WTC11 (cell line): ENCODE results near the gene PLEKHB1. TPM values are rescaled to one million over a fixed set of nuclear protein-coding genes. Genes with fewer than 3 reads are reported as not detected.

Source experiments
- ATAC-seq: fragments of 200-7000 bp; cut with Tn5 transposase; 2 replicates; pipeline ENCODE4 v1.10.0; 2021; ENCODE audit warnings: mild to moderate bottlenecking, moderate library complexity
- CTCF ChIA-PET: fragments of 300-600 bp; sonication (Branson Sonifier 250); formaldehyde crosslinking; loops from one replicate; lab custom pipeline; 2021; ENCODE audit warnings: antibody characterized with exemption; lab: Charles Lee
- POLR2A ChIA-PET: fragments of 350-600 bp; sonication (Branson Sonifier 250); formaldehyde crosslinking; loops from one replicate; lab custom pipeline; 2021; ENCODE audit warnings: antibody characterized with exemption; lab: Charles Lee
- DNase-seq: peaks from one replicate; pipeline ENCODE4 v3.0.0; 2021; ENCODE audit warnings: low spot score
- H3K27ac Mint-ChIP-seq: 2 replicates; pipeline ENCODE4 v1.8.0; 2021; ENCODE audit warnings: mixed read lengths
- H3K27me3 Mint-ChIP-seq: 2 replicates; pipeline ENCODE4 v1.8.0; 2021; ENCODE audit warnings: low read depth, mild to moderate bottlenecking, moderate library complexity, mixed read lengths
- H3K36me3 Mint-ChIP-seq: 2 replicates; pipeline ENCODE4 v1.8.0; 2021; ENCODE audit warnings: mixed read lengths
- H3K4me1 Mint-ChIP-seq: 2 replicates; pipeline ENCODE4 v1.8.0; 2022; ENCODE audit warnings: mixed read lengths
- H3K4me3 Mint-ChIP-seq: 2 replicates; pipeline ENCODE4 v1.8.0; 2021; ENCODE audit warnings: mild to moderate bottlenecking, moderate library complexity, mixed read lengths
- H3K9me3 Mint-ChIP-seq: 2 replicates; pipeline ENCODE4 v1.8.0; 2021; ENCODE audit warnings: mixed read lengths
- AR ChIP-seq: fragments of 250-450 bp; sonication (Bioruptor Pico); IDR thresholded peaks from 2 replicates; pipeline ENCODE4 v1.9.0; 2021; ENCODE audit warnings: mild to moderate bottlenecking
- CREB1 ChIP-seq: sonication (generic); formaldehyde crosslinking; IDR thresholded peaks from 2 replicates; pipeline ENCODE4 v1.8.0; 2023; ENCODE audit warnings: mild to moderate bottlenecking, missing genetic modification reagents
- CTCF ChIP-seq: fragments of 200-600 bp; IDR thresholded peaks from 2 replicates; pipeline ENCODE4 v1.8.0; 2022; ENCODE audit warnings: antibody characterized with exemption
- E2F4 ChIP-seq: sonication (generic); formaldehyde crosslinking; IDR thresholded peaks from 2 replicates; pipeline ENCODE4 v1.8.1; 2022; ENCODE audit warnings: low read depth, mild to moderate bottlenecking, moderate library complexity, missing genetic modification reagents, borderline replicate concordance
- ERG ChIP-seq: fragments of 250-450 bp; sonication (Bioruptor Pico); IDR thresholded peaks from 2 replicates; pipeline ENCODE4 v1.8.0; 2021; ENCODE audit warnings: mild to moderate bottlenecking
- ESRRA ChIP-seq: sonication (generic); formaldehyde crosslinking; IDR thresholded peaks from 2 replicates; pipeline ENCODE4 v1.8.1; 2022; ENCODE audit warnings: mild to moderate bottlenecking, missing genetic modification reagents, borderline replicate concordance
- ETV6 ChIP-seq: sonication (generic); formaldehyde crosslinking; IDR thresholded peaks from 2 replicates; pipeline ENCODE4 v1.8.1; 2022; ENCODE audit warnings: mild to moderate bottlenecking, missing genetic modification reagents
- GRHL2 ChIP-seq: fragments of 250-450 bp; sonication (Bioruptor Pico); IDR thresholded peaks from 2 replicates; pipeline ENCODE4 v1.8.0; 2022; ENCODE audit warnings: mild to moderate bottlenecking, moderate library complexity; ENCODE audit not compliant: insufficient replicate concordance, severe bottlenecking
- NR1H2 ChIP-seq: sonication (generic); formaldehyde crosslinking; IDR thresholded peaks from 2 replicates; pipeline ENCODE4 v1.9.0; 2021; ENCODE audit warnings: mild to moderate bottlenecking, moderate library complexity, missing genetic modification reagents
- NR2C2 ChIP-seq: sonication (generic); formaldehyde crosslinking; IDR thresholded peaks from 2 replicates; pipeline ENCODE4 v1.8.0; 2022; ENCODE audit warnings: mild to moderate bottlenecking, missing genetic modification reagents
- OVOL2 ChIP-seq: fragments of 250-450 bp; sonication (Bioruptor Pico); IDR thresholded peaks from 2 replicates; pipeline ENCODE4 v1.9.0; 2021; ENCODE audit warnings: mild to moderate bottlenecking, borderline replicate concordance
- USF1 ChIP-seq: sonication (generic); formaldehyde crosslinking; IDR thresholded peaks from 2 replicates; pipeline ENCODE4 v1.8.0; 2022; ENCODE audit warnings: mild to moderate bottlenecking, missing genetic modification reagents
- ZNF232 ChIP-seq: sonication (generic); formaldehyde crosslinking; IDR thresholded peaks from 2 replicates; pipeline ENCODE4 v1.8.0; 2022; ENCODE audit warnings: mild to moderate bottlenecking, missing genetic modification reagents
- ZNF263 ChIP-seq: sonication (generic); formaldehyde crosslinking; IDR thresholded peaks from 2 replicates; pipeline ENCODE4 v1.8.1; 2022; ENCODE audit warnings: low read depth, mild to moderate bottlenecking, moderate library complexity, missing genetic modification reagents
- total RNA-seq: library from RNA; stranded (reverse); gene quantifications from 3 replicates; pipeline ENCODE4 v1.2.3, GENCODE V29; 2021
- TF ChIP-seq, protein P1 (sequence below): sonication (generic); formaldehyde crosslinking; IDR thresholded peaks from 2 replicates; pipeline ENCODE4 v1.8.0; 2023; ENCODE audit warnings: missing genetic modification reagents, mild to moderate bottlenecking, borderline replicate concordance
- TF ChIP-seq, protein P2 (sequence below): sonication (generic); formaldehyde crosslinking; IDR thresholded peaks from 2 replicates; pipeline ENCODE4 v1.8.0; 2022; ENCODE audit warnings: missing genetic modification reagents

The PLEKHB1 gene
- total RNA-seq, 1 experiment from 2014 or later, result 12.0 TPM

DNA sequence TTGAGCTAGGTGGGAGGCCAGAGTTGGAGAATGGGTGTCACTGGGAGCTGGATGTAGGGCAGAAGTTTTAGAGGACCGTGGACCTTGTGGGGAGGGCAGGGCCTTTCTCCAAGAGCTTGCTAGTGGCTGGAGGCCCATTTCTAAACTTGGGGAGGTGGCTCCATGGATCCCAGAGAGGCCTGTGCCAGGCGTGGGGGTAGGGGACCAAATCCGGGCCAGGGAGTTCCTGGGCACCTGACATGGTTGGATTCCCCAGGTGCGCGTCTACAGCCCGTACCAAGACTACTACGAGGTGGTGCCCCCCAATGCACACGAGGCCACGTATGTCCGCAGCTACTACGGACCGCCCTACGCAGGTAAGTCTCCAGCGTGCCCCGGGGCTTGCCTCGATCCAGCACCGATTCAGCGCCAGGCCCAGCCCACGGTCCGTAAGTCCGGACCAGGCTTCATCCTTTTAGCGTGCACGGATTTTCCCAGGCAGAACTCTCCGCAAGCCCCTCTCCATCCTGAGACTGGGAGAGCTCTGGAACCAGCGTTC is 14.2 kb downstream of the PLEKHB1 start:
- CTCF ChIA-PET, result interaction anchor here (0.6 to 5.9 kb wide), 50 partner anchors 10 to 1598 kb away, joined by 3 to 328 read pairs (median 6); partner anchors contain the start of genes FAM168A, PLEKHB1 and RAB6A
- Mint-ChIP-seq H3K4me3 (peak overlapping the region; percentile 72), H3K36me3 (no peaks in the 10 kb centered on the region), H3K27me3 (peaks cover 78% of the 10 kb centered on the region), H3K4me1 (peaks cover 13% of the 10 kb centered on the region), H3K9me3 (no peaks in the 10 kb centered on the region), H3K27ac (no peak overlapping the region)
- DNase-seq (no peak), ATAC-seq (no peak; the same call in 1 of the 2 replicates)
- POLR2A ChIA-PET, result interaction anchor here (0.6 to 1.7 kb wide), 5 partner anchors 14 to 271 kb away, joined by 3 to 6 read pairs (median 4); partner anchors contain the start of gene PLEKHB1
- TF ChIP-seq CREB1, result no peak
- TF ChIP-seq, protein P1, sequence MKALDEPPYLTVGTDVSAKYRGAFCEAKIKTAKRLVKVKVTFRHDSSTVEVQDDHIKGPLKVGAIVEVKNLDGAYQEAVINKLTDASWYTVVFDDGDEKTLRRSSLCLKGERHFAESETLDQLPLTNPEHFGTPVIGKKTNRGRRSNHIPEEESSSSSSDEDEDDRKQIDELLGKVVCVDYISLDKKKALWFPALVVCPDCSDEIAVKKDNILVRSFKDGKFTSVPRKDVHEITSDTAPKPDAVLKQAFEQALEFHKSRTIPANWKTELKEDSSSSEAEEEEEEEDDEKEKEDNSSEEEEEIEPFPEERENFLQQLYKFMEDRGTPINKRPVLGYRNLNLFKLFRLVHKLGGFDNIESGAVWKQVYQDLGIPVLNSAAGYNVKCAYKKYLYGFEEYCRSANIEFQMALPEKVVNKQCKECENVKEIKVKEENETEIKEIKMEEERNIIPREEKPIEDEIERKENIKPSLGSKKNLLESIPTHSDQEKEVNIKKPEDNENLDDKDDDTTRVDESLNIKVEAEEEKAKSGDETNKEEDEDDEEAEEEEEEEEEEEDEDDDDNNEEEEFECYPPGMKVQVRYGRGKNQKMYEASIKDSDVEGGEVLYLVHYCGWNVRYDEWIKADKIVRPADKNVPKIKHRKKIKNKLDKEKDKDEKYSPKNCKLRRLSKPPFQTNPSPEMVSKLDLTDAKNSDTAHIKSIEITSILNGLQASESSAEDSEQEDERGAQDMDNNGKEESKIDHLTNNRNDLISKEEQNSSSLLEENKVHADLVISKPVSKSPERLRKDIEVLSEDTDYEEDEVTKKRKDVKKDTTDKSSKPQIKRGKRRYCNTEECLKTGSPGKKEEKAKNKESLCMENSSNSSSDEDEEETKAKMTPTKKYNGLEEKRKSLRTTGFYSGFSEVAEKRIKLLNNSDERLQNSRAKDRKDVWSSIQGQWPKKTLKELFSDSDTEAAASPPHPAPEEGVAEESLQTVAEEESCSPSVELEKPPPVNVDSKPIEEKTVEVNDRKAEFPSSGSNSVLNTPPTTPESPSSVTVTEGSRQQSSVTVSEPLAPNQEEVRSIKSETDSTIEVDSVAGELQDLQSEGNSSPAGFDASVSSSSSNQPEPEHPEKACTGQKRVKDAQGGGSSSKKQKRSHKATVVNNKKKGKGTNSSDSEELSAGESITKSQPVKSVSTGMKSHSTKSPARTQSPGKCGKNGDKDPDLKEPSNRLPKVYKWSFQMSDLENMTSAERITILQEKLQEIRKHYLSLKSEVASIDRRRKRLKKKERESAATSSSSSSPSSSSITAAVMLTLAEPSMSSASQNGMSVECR (CRISPR knock-in tag), result 0 out of 2 replicates have a peak, but pooled peaks have one; percentile 9
- 0 out of 2 replicates have a peak, but pooled peaks have one; percentile 16 for TF ChIP-seq ESRRA

DNA sequence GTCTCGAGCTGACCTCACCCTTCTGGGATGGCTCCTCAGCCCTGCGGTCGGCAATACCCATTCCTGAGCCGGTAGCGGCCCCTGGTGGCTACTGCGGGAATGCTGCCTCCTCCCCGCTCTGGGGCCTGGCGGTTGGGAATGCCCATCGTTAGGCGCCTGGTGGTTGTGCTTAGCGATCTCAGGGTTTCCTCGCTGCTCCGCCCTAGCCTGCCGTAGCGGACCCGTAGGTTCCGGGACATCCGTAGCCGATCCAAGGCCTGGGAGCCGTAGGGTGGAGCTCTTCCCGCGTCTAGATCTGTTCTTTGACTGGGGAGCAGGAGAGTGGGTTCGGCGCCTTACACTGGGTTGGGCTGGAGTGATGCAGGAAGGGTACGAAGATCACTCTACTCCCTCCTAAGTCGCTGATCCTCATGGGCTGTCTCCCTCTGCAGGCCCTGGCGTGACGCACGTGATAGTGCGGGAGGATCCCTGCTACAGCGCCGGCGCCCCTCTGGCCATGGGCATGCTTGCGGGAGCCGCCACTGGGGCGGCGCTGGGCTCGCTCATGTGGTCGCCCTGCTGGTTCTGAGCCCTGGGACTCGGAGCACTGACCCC is 14.8 kb downstream of the PLEKHB1 start:
- no peaks in the 10 kb centered on the region for H3K9me3 Mint-ChIP-seq
- ATAC-seq (peak; percentile 88), DNase-seq (peak; percentile 99)
- POLR2A ChIA-PET, result interaction anchor here (0.6 to 1.7 kb wide), 5 partner anchors 15 to 270 kb away, joined by 3 to 6 read pairs (median 4); partner anchors contain the start of gene PLEKHB1
- H3K27me3 Mint-ChIP-seq, result peaks cover 72% of the 10 kb centered on the region
- H3K36me3 Mint-ChIP-seq, result no peaks in the 10 kb centered on the region
- peaks cover 13% of the 10 kb centered on the region for H3K4me1 Mint-ChIP-seq
- H3K27ac Mint-ChIP-seq, result peak overlapping the region; percentile 33; the same call in 1 of the 2 replicates
- H3K4me3 Mint-ChIP-seq, result peak overlapping the region; percentile 72
- CTCF ChIA-PET, result interaction anchor here (0.7 to 5.9 kb wide), 52 partner anchors 10 to 354 kb away, joined by 3 to 328 read pairs (median 6); partner anchors contain the start of genes FAM168A, PLEKHB1 and RAB6A
- TF ChIP-seq ETV6 (CRISPR knock-in tag) (peak; percentile 81), USF1 (CRISPR knock-in tag) (peak; percentile 74), ZNF263 (CRISPR knock-in tag) (no peak), CTCF (peak; percentile 91), ERG (CRISPR knock-in tag) (no peak), GRHL2 (no peak), OVOL2 (CRISPR knock-in tag) (no peak), AR (CRISPR knock-in tag) (no peak), ZNF232 (CRISPR knock-in tag) (no peak), NR2C2 (CRISPR knock-in tag) (no peak), NR1H2 (CRISPR knock-in tag) (no peak), E2F4 (no peak)
- TF ChIP-seq, protein P2, sequence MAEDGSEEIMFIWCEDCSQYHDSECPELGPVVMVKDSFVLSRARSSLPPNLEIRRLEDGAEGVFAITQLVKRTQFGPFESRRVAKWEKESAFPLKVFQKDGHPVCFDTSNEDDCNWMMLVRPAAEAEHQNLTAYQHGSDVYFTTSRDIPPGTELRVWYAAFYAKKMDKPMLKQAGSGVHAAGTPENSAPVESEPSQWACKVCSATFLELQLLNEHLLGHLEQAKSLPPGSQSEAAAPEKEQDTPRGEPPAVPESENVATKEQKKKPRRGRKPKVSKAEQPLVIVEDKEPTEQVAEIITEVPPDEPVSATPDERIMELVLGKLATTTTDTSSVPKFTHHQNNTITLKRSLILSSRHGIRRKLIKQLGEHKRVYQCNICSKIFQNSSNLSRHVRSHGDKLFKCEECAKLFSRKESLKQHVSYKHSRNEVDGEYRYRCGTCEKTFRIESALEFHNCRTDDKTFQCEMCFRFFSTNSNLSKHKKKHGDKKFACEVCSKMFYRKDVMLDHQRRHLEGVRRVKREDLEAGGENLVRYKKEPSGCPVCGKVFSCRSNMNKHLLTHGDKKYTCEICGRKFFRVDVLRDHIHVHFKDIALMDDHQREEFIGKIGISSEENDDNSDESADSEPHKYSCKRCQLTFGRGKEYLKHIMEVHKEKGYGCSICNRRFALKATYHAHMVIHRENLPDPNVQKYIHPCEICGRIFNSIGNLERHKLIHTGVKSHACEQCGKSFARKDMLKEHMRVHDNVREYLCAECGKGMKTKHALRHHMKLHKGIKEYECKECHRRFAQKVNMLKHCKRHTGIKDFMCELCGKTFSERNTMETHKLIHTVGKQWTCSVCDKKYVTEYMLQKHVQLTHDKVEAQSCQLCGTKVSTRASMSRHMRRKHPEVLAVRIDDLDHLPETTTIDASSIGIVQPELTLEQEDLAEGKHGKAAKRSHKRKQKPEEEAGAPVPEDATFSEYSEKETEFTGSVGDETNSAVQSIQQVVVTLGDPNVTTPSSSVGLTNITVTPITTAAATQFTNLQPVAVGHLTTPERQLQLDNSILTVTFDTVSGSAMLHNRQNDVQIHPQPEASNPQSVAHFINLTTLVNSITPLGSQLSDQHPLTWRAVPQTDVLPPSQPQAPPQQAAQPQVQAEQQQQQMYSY (CRISPR knock-in tag), result no peak
